HG02938 (cell line): ENCODE data around the gene ACTL7B.
"Not testable (repeated sequence)": the region's sequence is repeated elsewhere in the genome, so short reads cannot be mapped to it uniquely, and the experiment has no call there.

Source experiments
- ATAC-seq: cut with Tn5 transposase; IDR thresholded peaks from one replicate; pipeline ENCODE4 v1.9.1; 2021; ENCODE audit warnings: mild to moderate bottlenecking, moderate library complexity; ENCODE audit not compliant: unreplicated experiment

The ACTL7B gene

GRCh38 chr9:108845947-108846346, 9.8 kb downstream of the ACTL7B start:
- ATAC-seq, result no peak

GRCh38 chr9:108845507-108845906, 10.3 kb downstream of the ACTL7B start:
- no peak for ATAC-seq

GRCh38 chr9:108844856-108845255, 10.9 kb downstream of the ACTL7B start:
- ATAC-seq, result no peak

GRCh38 chr9:108844391-108844790, 11.4 kb downstream of the ACTL7B start:
- ATAC-seq, result no peak

GRCh38 chr9:108842610-108843295, 13.0 kb downstream of the ACTL7B start:
- ATAC-seq, result no peak

- ATAC-seq, result not testable (repeated sequence)
Observed at GRCh38 chr9:108839561-108839960, 16.2 kb downstream of the ACTL7B start.

- ATAC-seq, result no peak
Observed at GRCh38 chr9:108838017-108838416, 17.8 kb downstream of the ACTL7B start.

- no peak for ATAC-seq
Observed at GRCh38 chr9:108837530-108837929, 18.3 kb downstream of the ACTL7B start.

GRCh38 chr9:108836781-108837180, 19.0 kb downstream of the ACTL7B start:
- ATAC-seq, result no peak

GRCh38 chr9:108836319-108836718, 19.5 kb downstream of the ACTL7B start:
- ATAC-seq, result no peak

- ATAC-seq, result no peak
Observed at GRCh38 chr9:108835831-108836230, 20.0 kb downstream of the ACTL7B start.

- no peak for ATAC-seq
Observed at GRCh38 chr9:108834959-108835665, 20.7 kb downstream of the ACTL7B start.

GRCh38 chr9:108832179-108832500, 23.6 kb downstream of the ACTL7B start:
- no peak for ATAC-seq

GRCh38 chr9:108831496-108832178, 24.1 kb downstream of the ACTL7B start:
- no peak for ATAC-seq

GRCh38 chr9:108830272-108830671, 25.5 kb downstream of the ACTL7B start:
- no peak for ATAC-seq

GRCh38 chr9:108823829-108824228, 32.0 kb downstream of the ACTL7B start:
- no peak for ATAC-seq

- no peak for ATAC-seq
Observed at GRCh38 chr9:108816037-108816436, 39.7 kb downstream of the ACTL7B start.

GRCh38 chr9:108815156-108815555, 40.6 kb downstream of the ACTL7B start:
- no peak for ATAC-seq

GRCh38 chr9:108813951-108814601, 41.7 kb downstream of the ACTL7B start:
- ATAC-seq, result no peak

GRCh38 chr9:108812396-108813025, 43.3 kb downstream of the ACTL7B start:
- no peak for ATAC-seq

- no peak for ATAC-seq
Observed at GRCh38 chr9:108811944-108812343, 43.8 kb downstream of the ACTL7B start.
